HCT116 (cell line): Measurements from ENCODE around the gene OSBPL1A.

Source experiments
- CTCF ChIP-seq, 3 experiments: fragments of 200-600 bp in 1 of 3; sonication (generic) in 1 of 3; IDR thresholded peaks in 2 of 3; conservative IDR thresholded peaks in 1 of 3; 2 replicates each; pipeline ENCODE4 v1.5.1; 2012 to 2017; ENCODE audit warnings: low read depth in 2 of 3, low read length in 2 of 3, antibody characterized with exemption in 1 of 3, borderline replicate concordance in 1 of 3, control low read depth in 1 of 3, mild to moderate bottlenecking in 1 of 3, mixed read lengths in 1 of 3, mixed run types in 1 of 3, moderate library complexity in 1 of 3; ENCODE audit not compliant: insufficient read depth in 1 of 3
- EGR1 ChIP-seq: IDR thresholded peaks from 2 replicates; pipeline ENCODE4 v1.6.1; 2012; ENCODE audit warnings: low read depth
- EZH2 ChIP-seq: fragments of 200-600 bp; sonication (generic); IDR thresholded peaks from 2 replicates; pipeline ENCODE4 v1.6.1; 2017; ENCODE audit warnings: antibody characterized with exemption, mixed run types
- MAX ChIP-seq: IDR thresholded peaks from 2 replicates; pipeline ENCODE4 v1.6.1; 2012
- POLR2A ChIP-seq: IDR thresholded peaks from 2 replicates; pipeline ENCODE4 v1.7.0; 2011; ENCODE audit warnings: borderline replicate concordance; ENCODE audit not compliant: insufficient read depth, insufficient read length; ENCODE audit errors: extremely low read depth
- POLR2AphosphoS5 ChIP-seq: IDR thresholded peaks from 2 replicates; pipeline ENCODE4 v1.6.1; 2011; ENCODE audit warnings: mild to moderate bottlenecking, low read depth, low read length, moderate library complexity
- RAD21 ChIP-seq: IDR thresholded peaks from 2 replicates; pipeline ENCODE4 v1.6.1; 2012; ENCODE audit warnings: low read depth, mild to moderate bottlenecking
- SIN3A ChIP-seq: IDR thresholded peaks from 2 replicates; pipeline ENCODE4 v1.6.1; 2012; ENCODE audit warnings: low read depth
- SP1 ChIP-seq: IDR thresholded peaks from 2 replicates; pipeline ENCODE4 v1.6.1; 2012; ENCODE audit warnings: low read depth
- SRF ChIP-seq: IDR thresholded peaks from 2 replicates; pipeline ENCODE4 v1.6.1; 2012; ENCODE audit warnings: low read depth
- YY1 ChIP-seq: IDR thresholded peaks from 2 replicates; pipeline ENCODE4 v1.6.1; 2011; ENCODE audit warnings: low read length, low read depth, moderate library complexity, mild to moderate bottlenecking; ENCODE audit not compliant: insufficient replicate concordance; ENCODE audit errors: extremely low read depth
- ZBTB33 ChIP-seq: IDR thresholded peaks from 2 replicates; pipeline ENCODE4 v1.6.1; 2011; ENCODE audit warnings: mild to moderate bottlenecking, low read length, moderate library complexity; ENCODE audit not compliant: insufficient replicate concordance; ENCODE audit errors: extremely low read depth

GRCh38 chr18:24446453-24446852 lies 48.8 kb upstream of the OSBPL1A start:
- TF ChIP-seq EGR1 (no peak), CTCF (IDR thresholded peaks at IDR 0.05 in 2 of 3, conservative IDR thresholded peaks at IDR 0.05 in 1 of 3; ENCODE audit: borderline replicate concordance in 1 of 3, insufficient read depth in 1 of 3, low read depth in 2 of 3, low read length in 2 of 3) (no peak), EZH2 (no peak), SIN3A (no peak), POLR2AphosphoS5 (no peak), RAD21 (no peak), ZBTB33 (no peak), SRF (no peak), POLR2A (no peak), MAX (no peak), YY1 (no peak), SP1 (no peak)
